Right hindlimb (tissue), 1 donor: Measurements from ENCODE around the gene ALDOC.

Experiments used
- DNase-seq: peaks from one replicate; pipeline ENCODE4 v3.0.0-alpha.2; 2018

Gene ALDOC

GRCh38 chr17:28551421-28552175 lies 25.1 kb downstream of the ALDOC start:
- DNase-seq = no peak

- no peak for DNase-seq
Measured at GRCh38 chr17:28550858-28551257, 25.8 kb downstream of the ALDOC start.

DNA sequence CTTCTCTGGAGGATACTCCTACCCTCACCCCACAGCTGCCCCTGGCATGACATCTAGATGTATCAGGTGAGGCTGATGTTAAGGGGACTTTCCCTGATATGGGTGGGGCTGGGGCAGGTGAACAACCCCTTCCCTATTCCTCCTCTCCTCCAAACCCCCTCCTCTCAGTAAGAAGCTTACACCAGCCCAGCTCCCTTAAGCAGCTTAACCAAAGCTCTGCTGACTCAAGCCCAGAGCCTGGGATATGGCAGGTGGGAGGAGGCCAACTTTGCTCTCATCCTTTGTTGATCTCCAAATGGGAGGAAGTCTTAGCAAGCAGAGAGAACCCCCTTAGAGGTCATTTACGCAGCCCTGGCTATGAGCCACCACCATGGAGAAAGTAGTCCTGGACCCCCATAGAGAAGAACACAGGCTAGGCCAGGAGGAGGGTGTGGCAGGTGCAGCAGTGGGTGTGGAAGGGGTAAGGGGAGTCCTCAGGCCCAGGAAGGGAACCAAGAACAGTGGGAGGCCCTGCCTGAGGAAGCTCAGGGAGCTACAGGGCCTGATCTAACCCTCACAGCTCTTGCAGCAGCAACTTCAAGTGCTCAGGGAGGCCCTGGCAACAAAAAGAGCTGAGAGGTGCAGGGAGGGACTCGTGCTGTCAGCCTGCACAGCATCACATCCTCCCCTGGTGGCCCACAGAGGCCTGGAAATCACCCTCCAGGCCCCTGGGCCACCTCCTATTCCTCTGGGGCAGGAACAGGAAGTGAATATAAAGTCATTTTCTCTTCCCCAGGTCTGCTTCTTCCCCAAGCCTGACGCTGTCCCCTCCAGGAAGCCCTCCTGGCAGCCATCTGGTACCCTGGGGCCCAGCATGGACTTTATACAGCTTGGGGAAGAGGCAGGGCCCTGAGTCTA lies 27.2 kb downstream of the ALDOC start:
- DNase-seq = no peak

- no peak for DNase-seq
Measured at GRCh38 chr17:28548417-28549130, 28.1 kb downstream of the ALDOC start.

DNA sequence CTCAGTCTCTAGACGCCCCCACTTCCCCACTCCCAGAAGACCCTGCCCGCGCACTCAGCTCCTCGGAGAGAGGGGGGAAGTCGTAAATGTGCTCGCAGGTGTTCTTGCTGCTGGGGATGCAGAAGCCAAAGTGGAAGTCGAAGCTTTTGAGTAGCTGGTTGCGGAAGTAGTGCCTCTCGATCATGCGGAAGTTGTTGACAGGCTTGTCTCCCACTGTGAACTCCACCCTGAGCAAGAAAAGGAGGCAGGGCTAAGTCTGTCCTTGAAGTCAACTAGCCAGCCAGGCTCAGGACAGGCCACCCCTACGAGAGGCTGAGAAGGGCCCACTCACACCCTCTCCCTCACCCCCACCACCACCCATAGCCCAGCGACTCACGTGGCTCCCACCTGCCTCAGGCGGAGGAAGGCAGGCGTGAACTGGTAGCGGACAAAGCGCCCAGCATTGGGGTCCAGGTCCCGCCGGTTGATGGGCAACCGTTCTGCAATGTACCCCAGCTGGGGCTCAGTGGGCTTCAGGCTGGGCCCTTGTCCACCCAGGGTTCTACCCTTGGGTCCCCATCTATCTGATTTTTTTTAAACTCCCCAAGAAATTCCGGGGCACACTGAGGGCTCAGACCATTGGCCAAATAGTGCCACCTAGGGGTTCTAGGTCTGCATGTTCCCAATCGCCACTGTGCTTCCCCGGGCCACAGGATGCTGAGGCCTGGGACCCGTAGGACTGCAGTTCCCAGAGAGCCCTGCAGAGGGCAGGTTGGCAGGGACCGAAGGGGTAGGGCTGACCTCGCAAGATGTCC lies 28.9 kb downstream of the ALDOC start:
- peak; percentile 59 for DNase-seq

DNA sequence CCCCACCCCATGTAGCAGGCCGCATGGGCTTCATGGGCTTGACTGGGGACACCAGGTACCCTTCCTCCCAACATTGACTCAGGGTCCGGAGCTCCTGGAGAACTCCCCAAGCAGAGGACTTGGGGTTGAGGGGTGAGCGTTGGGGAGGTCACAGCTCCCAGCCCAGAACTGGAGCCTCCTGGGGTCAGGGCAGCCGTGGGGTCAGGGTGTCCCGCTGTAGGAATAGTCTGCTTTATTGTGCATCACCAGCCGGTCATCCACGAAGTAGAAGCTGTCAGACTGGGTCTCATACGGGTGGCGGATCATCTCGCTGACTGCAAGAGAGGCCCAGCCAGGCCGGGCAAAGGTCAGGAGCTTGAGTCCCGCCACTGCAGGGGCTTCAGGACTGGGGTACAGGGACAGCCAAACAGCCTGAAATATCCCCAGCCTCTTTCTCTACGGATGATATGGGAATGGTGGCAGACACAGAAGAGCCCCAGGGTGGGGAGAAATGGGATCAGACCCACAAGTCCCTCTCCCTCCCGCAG lies 29.5 kb downstream of the ALDOC start:
- no peak for DNase-seq

GRCh38 chr17:28545787-28546415 lies 30.8 kb downstream of the ALDOC start:
- DNase-seq = no peak

DNA sequence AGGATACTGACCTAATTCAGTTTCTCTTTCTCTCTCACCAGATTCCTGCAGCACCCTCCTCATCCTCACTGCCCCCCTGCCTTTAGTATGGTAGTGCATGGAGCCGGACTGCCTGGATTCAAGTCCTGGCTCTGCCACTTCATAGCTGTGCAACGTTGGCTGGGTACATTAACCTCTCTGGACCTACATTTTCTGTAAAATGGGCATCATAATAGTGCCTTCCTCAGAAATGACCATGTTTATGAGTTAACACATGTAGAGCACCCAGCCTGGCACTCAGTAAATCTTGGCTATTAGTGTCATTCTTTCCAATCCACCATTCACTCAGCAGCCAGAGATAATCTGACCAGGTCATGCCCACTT lies 31.6 kb downstream of the ALDOC start:
- DNase-seq = no peak

DNA sequence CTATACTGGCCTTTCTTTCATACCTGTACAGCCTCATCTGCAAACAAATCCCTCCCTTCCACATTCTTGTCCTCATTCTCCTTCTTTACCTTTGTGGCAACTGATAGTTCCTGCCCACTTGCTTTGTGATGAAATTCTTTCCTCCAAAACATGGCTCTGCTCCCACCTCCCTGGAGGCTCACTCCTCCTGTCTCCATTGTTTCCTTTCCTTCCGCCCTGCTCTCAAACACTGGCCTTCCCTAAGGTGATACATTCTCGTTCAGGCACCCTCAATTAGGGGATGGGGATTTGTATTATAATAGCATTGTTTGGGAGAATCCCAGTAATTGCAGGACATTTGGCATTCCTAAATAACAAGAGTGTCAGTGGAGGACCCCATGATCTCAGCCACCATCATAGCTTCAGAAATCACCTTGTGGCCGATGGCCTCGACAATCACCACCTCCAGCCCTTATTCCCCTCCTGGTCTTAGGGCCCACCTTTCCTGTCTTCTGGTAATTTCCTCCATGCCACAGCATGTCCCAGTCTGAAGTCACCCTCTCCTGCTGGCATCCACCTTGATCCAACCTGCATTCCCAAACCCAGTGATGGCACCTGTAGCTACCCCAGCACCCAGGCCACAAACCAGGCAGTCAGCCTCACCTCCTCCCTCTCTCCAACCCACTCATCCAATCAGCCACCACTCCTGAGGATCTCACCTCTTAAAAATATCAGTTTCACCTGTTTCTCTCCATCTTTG lies 32.1 kb downstream of the ALDOC start:
- no peak for DNase-seq

DNA sequence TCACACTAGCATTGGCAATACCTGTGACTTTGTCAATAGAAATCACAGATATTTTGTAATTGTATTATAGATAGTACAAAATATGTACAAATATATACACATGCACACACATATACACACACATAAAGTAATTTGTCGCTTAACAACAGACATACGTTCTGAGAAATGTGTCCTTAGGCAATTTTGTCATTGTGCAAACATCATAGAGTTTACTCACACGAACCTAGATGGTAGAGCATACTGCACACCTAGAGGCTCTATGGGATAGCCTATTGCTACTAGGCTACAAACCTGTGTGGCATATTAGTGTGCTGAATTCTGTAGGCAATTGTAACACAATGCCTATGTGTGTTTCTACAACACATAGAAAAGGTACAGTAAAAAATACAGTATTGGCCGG lies 35.3 kb downstream of the ALDOC start:
- DNase-seq = no peak

DNA sequence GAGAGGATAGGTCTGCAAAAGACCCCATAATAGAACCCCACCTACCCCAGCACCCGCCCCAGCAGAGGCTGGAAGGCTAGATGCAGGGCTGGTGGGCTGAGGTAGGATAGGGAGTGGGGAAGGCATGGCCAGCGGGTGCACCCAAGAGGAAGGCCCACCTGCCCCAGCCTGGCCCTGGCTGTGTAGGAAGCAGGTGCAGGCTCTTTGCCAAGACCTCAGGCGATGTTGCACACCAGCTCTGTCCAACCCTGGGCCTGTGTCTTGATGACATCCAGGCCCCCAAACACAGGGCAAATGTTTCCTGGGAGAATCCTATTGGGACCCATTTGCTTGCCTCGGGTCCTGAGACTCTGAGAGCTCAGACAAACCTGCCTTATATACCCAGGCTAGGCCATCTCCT lies 36.5 kb downstream of the ALDOC start:
- no peak for DNase-seq

DNA sequence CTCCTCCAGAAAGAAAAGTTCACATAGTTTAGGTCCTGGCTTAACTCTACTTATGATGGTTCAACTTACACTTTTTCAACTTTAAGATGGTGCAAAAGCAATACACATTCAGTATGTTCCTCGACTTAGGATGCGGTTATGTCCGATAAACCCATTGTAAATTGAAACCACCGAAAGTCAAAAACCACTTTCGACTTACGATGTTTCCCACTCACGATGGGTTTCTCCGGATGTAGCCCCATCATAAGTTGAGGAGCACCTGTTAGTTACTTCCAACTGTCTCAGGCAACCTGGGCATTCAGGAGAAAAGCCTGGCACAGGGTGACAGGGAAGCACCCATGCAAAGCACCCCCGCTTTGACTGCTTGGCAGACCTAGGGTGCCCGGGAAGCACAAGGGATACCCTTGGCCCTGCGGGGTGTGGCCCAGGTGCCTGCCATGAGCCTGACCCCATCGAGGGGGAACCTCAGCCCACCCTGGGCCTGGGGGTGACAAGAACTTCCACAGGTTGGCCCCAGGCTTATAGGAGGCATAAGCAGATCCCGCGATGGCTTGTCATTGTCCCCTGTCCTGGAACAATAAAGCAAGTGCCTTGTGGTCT lies 38.3 kb downstream of the ALDOC start:
- no peak for DNase-seq

DNA sequence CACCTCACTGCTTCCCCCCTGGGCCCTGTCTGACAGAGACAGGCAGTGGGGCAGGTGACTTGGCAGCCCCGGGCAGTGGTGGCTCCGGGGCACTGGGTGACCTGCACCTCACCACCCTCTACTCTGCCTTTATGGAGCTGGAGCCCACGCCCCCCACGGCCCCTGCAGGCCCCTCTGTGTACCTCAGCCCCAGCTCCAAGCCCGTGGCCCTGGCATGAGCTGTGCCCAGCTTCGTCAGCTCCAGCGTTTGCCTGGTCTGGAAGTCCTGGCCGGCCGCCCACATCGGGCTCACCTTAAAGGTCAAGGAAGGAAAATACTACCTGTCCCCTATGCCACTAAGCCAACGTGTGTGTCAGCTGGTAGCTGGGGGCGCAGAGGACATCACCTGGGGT lies 39.5 kb downstream of the ALDOC start:
- DNase-seq = no peak

DNA sequence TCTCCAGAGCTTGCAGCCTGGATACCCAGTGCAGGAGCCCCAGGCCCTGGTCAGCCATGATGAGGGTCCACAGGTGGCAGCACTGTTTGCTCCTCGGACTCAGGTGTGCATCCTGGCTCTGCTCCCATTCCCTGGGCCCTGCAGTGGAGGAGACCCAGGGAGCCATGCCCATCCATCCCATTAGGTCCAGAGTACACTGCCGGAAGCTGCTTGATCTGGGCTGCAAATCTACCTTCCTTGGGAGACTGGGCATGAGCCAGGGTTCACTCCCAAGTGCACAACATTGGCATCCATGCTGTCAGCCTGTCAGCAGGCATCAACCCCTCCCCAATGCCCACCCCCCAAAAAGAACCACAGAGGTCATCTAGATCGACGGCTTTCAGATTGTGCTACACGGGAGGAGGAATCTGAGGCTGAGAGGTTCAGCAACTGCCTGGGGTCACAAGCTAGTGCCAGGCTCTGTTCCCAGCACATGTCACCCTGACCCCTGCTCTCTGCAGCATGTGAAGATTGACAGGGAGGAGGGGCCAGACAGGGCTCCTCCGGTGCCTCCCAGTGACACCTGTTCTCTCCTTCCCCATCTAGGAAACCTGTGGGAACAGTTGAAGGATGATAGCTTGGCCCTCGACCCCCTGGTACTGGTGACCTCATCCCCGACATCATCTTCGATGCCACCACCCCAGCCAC lies 40.0 kb downstream of the ALDOC start:
- DNase-seq = no peak

- DNase-seq = no peak
Measured at GRCh38 chr17:28534740-28535375, 41.8 kb downstream of the ALDOC start.

- DNase-seq = no peak
Measured at GRCh38 chr17:28533091-28533807, 43.4 kb downstream of the ALDOC start.

- DNase-seq = no peak
Measured at GRCh38 chr17:28532050-28532960, 44.4 kb downstream of the ALDOC start.

GRCh38 chr17:28530926-28531325 lies 45.8 kb downstream of the ALDOC start:
- no peak for DNase-seq
